Thyroid gland (tissue), 4 donors: ENCODE measurements around the gene UHMK1.

Source experiments
- POLR2A ChIP-seq, 2 donors: fragments of 450-650 bp; IDR thresholded peaks; one replicate each; pipeline ENCODE4 v1.6.1; 2017; ENCODE audit warnings: antibody characterized with exemption in 2 of 2, mild to moderate bottlenecking in 2 of 2, moderate library complexity in 1 of 2
- TF ChIP-seq, protein P1 (sequence below), 6 experiments: fragments of 200-600 bp in 3 of 6; fragments of 450-650 bp in 3 of 6; sonication (generic) in 3 of 6; IDR thresholded peaks; one replicate each; pipeline ENCODE4 v1.5.1; 2016 to 2019; ENCODE audit warnings: antibody characterized with exemption in 6 of 6, mild to moderate bottlenecking in 2 of 6, inconsistent platforms in 1 of 6, moderate library complexity in 1 of 6

DNA sequence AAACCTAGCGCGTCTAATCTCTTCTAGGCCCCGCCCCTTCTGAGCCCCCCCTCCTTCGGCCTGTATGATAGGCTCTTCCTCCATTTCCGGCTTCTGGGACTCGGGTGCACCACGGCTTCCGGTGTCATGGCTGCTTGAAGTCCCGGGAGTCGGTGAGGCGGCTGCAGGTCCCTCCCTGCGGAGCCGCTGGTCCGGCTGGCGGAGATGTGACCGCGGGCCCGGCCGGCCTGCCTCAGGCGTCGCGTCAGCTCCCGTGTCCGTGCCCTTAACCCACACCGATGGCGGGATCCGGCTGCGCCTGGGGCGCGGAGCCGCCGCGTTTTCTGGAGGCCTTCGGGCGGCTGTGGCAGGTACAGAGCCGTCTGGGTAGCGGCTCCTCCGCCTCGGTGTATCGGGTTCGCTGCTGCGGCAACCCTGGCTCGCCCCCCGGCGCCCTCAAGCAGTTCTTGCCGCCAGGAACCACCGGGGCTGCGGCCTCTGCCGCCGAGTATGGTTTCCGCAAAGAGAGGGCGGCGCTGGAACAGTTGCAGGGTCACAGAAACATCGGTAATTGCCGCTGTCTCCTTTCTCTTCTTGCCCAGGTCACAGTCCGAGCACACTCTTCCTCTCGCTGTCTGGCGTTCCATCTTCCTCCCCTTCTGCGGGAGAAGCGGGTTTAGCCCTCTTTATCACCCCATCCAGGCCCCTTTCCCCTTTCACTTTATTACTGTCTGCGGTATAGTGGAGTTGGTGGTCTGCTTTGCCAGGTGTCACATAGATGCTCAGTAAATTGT lies at the start of gene UHMK1:
- peak in 1 of 2 donors; percentile 72 for TF ChIP-seq POLR2A (IDR thresholded peaks at IDR 0.05)
- TF ChIP-seq, protein P1, sequence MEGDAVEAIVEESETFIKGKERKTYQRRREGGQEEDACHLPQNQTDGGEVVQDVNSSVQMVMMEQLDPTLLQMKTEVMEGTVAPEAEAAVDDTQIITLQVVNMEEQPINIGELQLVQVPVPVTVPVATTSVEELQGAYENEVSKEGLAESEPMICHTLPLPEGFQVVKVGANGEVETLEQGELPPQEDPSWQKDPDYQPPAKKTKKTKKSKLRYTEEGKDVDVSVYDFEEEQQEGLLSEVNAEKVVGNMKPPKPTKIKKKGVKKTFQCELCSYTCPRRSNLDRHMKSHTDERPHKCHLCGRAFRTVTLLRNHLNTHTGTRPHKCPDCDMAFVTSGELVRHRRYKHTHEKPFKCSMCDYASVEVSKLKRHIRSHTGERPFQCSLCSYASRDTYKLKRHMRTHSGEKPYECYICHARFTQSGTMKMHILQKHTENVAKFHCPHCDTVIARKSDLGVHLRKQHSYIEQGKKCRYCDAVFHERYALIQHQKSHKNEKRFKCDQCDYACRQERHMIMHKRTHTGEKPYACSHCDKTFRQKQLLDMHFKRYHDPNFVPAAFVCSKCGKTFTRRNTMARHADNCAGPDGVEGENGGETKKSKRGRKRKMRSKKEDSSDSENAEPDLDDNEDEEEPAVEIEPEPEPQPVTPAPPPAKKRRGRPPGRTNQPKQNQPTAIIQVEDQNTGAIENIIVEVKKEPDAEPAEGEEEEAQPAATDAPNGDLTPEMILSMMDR (IDR thresholded peaks at IDR 0.05): no peak
